GM12878 (cell line): ENCODE data around the gene HIVEP3. TPM values are rescaled to one million over a fixed set of nuclear protein-coding genes. Genes with fewer than 3 reads are reported as not detected.

Experiments
- ATAC-seq: fragments of 200-7000 bp; cut with Tn5 transposase; 3 replicates; pipeline ENCODE4 v1.9.1; 2020; ENCODE audit warnings: mild to moderate bottlenecking, moderate library complexity
- BruUV-seq: library from RNA; stranded (reverse); fragments of 400-500 nt; replicated peaks from 2 replicates; lab custom pipeline; 2021; lab: Mats Ljungman, UMichigan
- CTCF ChIA-PET: fragments of 300-600 bp; sonication (Branson Sonifier 250); formaldehyde crosslinking; extraction: SDS; loops from one replicate; lab custom pipeline; 2021; ENCODE audit warnings: inconsistent platforms; lab: Yijun Ruan, JAX
- POLR2A ChIA-PET: fragments of 350-600 bp; formaldehyde crosslinking; extraction: SDS; loops from one replicate; lab custom pipeline; 2021; ENCODE audit warnings: inconsistent platforms; lab: Charles Lee
- RAD21 ChIA-PET: fragments of 300-600 bp; sonication (Branson Sonifier 250); formaldehyde crosslinking; loops from one replicate; lab custom pipeline; 2023; ENCODE audit warnings: antibody characterized with exemption; ENCODE audit not compliant: unreplicated experiment; lab: Charles Lee
- SMC1A ChIA-PET: fragments of 300-600 bp; sonication (Branson Sonifier 250); formaldehyde crosslinking; loops from one replicate; lab custom pipeline; 2023; ENCODE audit not compliant: unreplicated experiment, uncharacterized antibody; lab: Charles Lee
- DNase-seq: peaks from one replicate; pipeline ENCODE4 v3.0.0-alpha.2; 2011; ENCODE audit warnings: low read depth, low spot score
- FAIRE-seq: peaks from 3 replicates; lab custom pipeline; 2011; peaks lifted over from hg19 to GRCh38; lab: Jason Lieb, UNC
- H2AFZ ChIP-seq: 2 replicates; pipeline ENCODE4 v1.6.0; 2011; ENCODE audit warnings: low read depth, low read length, control low read depth; ENCODE audit not compliant: control insufficient read depth
- H3K27ac ChIP-seq: 2 replicates; pipeline ENCODE4 v1.5.1; 2011; ENCODE audit warnings: control low read depth; ENCODE audit not compliant: control insufficient read depth, insufficient read depth
- H3K27me3 ChIP-seq, 2 experiments: replicated peaks in 1 of 2; 2 replicates each; pipeline versions ENCODE4 v1.6.0 to v1.6.1; 2011; ENCODE audit warnings: low read length in 1 of 2; ENCODE audit not compliant: control insufficient read depth in 2 of 2, insufficient read depth in 2 of 2
- H3K36me3 ChIP-seq, 2 experiments: 2 replicates each; pipeline ENCODE4 v1.5.1; 2011; ENCODE audit warnings: low read length in 1 of 2; ENCODE audit not compliant: control insufficient read depth in 2 of 2, insufficient read depth in 2 of 2
- H3K4me1 ChIP-seq: 2 replicates; pipeline ENCODE4 v1.6.1; 2011; ENCODE audit warnings: mild to moderate bottlenecking, low read length, moderate library complexity, mixed read lengths; ENCODE audit not compliant: control insufficient read depth, insufficient read depth
- H3K4me2 ChIP-seq: 2 replicates; pipeline ENCODE4 v1.6.0; 2011; ENCODE audit warnings: control low read depth; ENCODE audit not compliant: control insufficient read depth, insufficient read depth
- H3K4me3 ChIP-seq: fragments of 200-600 bp; sonication (generic); 2 replicates; pipeline ENCODE4 v1.5.1; 2016
- H3K79me2 ChIP-seq: 2 replicates; pipeline ENCODE4 v1.6.0; 2011; ENCODE audit warnings: low read length; ENCODE audit not compliant: control insufficient read depth, insufficient read depth
- H3K9ac ChIP-seq: 2 replicates; pipeline ENCODE4 v1.8.0; 2011; ENCODE audit warnings: low read length, control low read depth, mixed read lengths; ENCODE audit not compliant: control insufficient read depth, insufficient read depth
- H3K9me3 ChIP-seq: replicated peaks from 3 replicates; pipeline ENCODE4 v1.5.1; 2011; ENCODE audit warnings: mild to moderate bottlenecking, low read length; ENCODE audit not compliant: control insufficient read depth, insufficient read depth
- H4K20me1 ChIP-seq: 2 replicates; pipeline ENCODE4 v1.6.0; 2011; ENCODE audit not compliant: control insufficient read depth, insufficient read depth
- ATF7 ChIP-seq: fragments of 450-650 bp; IDR thresholded peaks from 2 replicates; pipeline ENCODE4 v1.6.1; 2016; ENCODE audit warnings: low read depth, mild to moderate bottlenecking
- BCL11A ChIP-seq: IDR thresholded peaks from 2 replicates; pipeline ENCODE4 v1.6.1; 2011; ENCODE audit warnings: low read depth, low read length
- CEBPB ChIP-seq, 2 experiments: fragments of 150-350 bp in 1 of 2; IDR thresholded peaks; 2 replicates each; pipeline ENCODE4 v1.6.1; 2012 to 2014; ENCODE audit warnings: low read depth in 2 of 2, low read length in 2 of 2, borderline replicate concordance in 1 of 2, inconsistent platforms in 1 of 2
- FOS ChIP-seq: IDR thresholded peaks from 3 replicates; pipeline ENCODE4 v1.6.1; 2011; ENCODE audit warnings: borderline replicate concordance; ENCODE audit not compliant: insufficient read length; ENCODE audit errors: extremely low read depth
- FOXM1 ChIP-seq: IDR thresholded peaks from 2 replicates; pipeline ENCODE4 v1.6.1; 2012; ENCODE audit warnings: low read depth, mild to moderate bottlenecking, inconsistent platforms, low read length, moderate library complexity
- HSF1 ChIP-seq: fragments of 150-350 bp; IDR thresholded peaks from 2 replicates; pipeline ENCODE4 v1.6.1; 2014; ENCODE audit warnings: mild to moderate bottlenecking, low read depth, low read length
- IKZF1 ChIP-seq: fragments of 450-650 bp; conservative IDR thresholded peaks from 2 replicates; pipeline ENCODE4 v1.6.1; 2017; ENCODE audit warnings: antibody characterized with exemption, mild to moderate bottlenecking
- IKZF2 ChIP-seq, 2 experiments: fragments of 450-650 bp; IDR thresholded peaks; 2 replicates each; pipeline ENCODE4 v1.6.1; 2017; ENCODE audit warnings: mild to moderate bottlenecking in 2 of 2, moderate library complexity in 2 of 2
- MLLT1 ChIP-seq: fragments of 450-650 bp; IDR thresholded peaks from 2 replicates; pipeline ENCODE4 v1.6.1; 2016; ENCODE audit warnings: mild to moderate bottlenecking
- NFYB ChIP-seq: IDR thresholded peaks from 2 replicates; pipeline ENCODE4 v1.6.1; 2011; ENCODE audit warnings: low read depth, mild to moderate bottlenecking, low read length, improper control_type of control experiment, moderate library complexity; ENCODE audit not compliant: insufficient read depth
- PAX5 ChIP-seq: IDR thresholded peaks from 2 replicates; pipeline ENCODE4 v1.6.1; 2011; ENCODE audit warnings: low read depth, low read length, borderline replicate concordance
- RUNX3 ChIP-seq: IDR thresholded peaks from 2 replicates; pipeline ENCODE4 v1.6.1; 2012; ENCODE audit warnings: low read length, inconsistent platforms
- SKIL ChIP-seq: fragments of 450-650 bp; IDR thresholded peaks from 2 replicates; pipeline ENCODE4 v1.6.1; 2017; ENCODE audit warnings: mild to moderate bottlenecking, low read depth, inconsistent platforms; ENCODE audit not compliant: poor library complexity, severe bottlenecking
- SREBF1 ChIP-seq: IDR thresholded peaks from 2 replicates; pipeline ENCODE4 v1.6.1; 2012; ENCODE audit warnings: mild to moderate bottlenecking, low read length
- STAT3 ChIP-seq: IDR thresholded peaks from 2 replicates; pipeline ENCODE4 v1.6.1; 2011; ENCODE audit warnings: low read depth, low read length, improper control_type of control experiment
- ZNF384 ChIP-seq: IDR thresholded peaks from 2 replicates; pipeline ENCODE4 v1.6.1; 2012; ENCODE audit warnings: low read depth, mild to moderate bottlenecking, low read length, improper control_type of control experiment, borderline replicate concordance
- WGBS: methylation state at CpG from one replicate; pipeline ENCODE4 v1.1.6; 2016; ENCODE audit warnings: low lambda C conversion rate; ENCODE audit not compliant: insufficient replicate concordance, insufficient coverage; ENCODE audit errors: missing lambda C conversion rate; 5-methylcytosine and 5-hydroxymethylcytosine counted together
- in situ Hi-C: fragments of 300-500 bp; cut with MboI; formaldehyde crosslinking; loops from 9 replicates; pipeline ENCODE4 v1.14.3; 2018; ENCODE audit warnings: mixed read lengths
- intact Hi-C: fragments of 100-400 bp; cut with micrococcal nuclease; formaldehyde crosslinking; loops from one replicate; pipeline ENCODE4 v1.14.2; 2022; ENCODE audit not compliant: unreplicated experiment
- polyA plus RNA-seq, 11 experiments: library from polyadenylated mRNA; depleted of rRNA in 4 of 11; unstranded in 6 of 11; stranded (reverse) in 5 of 11; fragments of >200 nt; fragmentation: Nextera tagmentation in 4 of 11; fragmentation: Illumina TruSeq in 1 of 11; extraction: Ambion mirVana in 4 of 11; extraction: Trizol in 1 of 11; gene quantifications; 1 replicate in 1 of 11; 2 replicates in 10 of 11; pipeline versions ENCODE4 v1.2.1 to v1.2.3, GENCODE V29; 2011 to 2016; ENCODE audit warnings: inconsistent platforms in 2 of 11, missing spikeins in 2 of 11, low read depth in 1 of 11
- total RNA-seq, 4 experiments: library from RNA; depleted of rRNA in 3 of 4; stranded (reverse); fragments of >200 nt in 3 of 4; fragmentation: Illumina TruSeq in 1 of 4; extraction: Trizol in 1 of 4; gene quantifications; 2 replicates each; pipeline versions ENCODE4 v1.2.1 to v1.2.3, GENCODE V29; 2013 to 2021

The HIVEP3 gene
- total and polyA plus RNA-seq, 10 of the 15 experiments (the other 5 are each of a cell fraction or from before 2014, with no cell fraction given) = 1.8 to 13.6 (median 3.8) TPM

GRCh38 chr1:41955461-41956159 lies 36.9 kb upstream of the HIVEP3 start:
- FAIRE-seq = peak; percentile 83
- Histone ChIP-seq H3K36me3 (no peaks in the 10 kb centered on the region), H3K4me2 (peak overlapping the region; percentile 68), H2AFZ (peak overlapping the region; percentile 12; the same call in 1 of the 2 replicates), H3K4me3 (no peak overlapping the region; the same call in 1 of the 2 replicates), H3K9ac (0 out of 2 replicates have a peak overlapping the region, but pooled peaks have one; percentile 9), H3K79me2 (peaks cover 6% of the 10 kb centered on the region), H3K4me1 (peaks cover 26% of the 10 kb centered on the region), H3K9me3 (peaks cover 13% of the 10 kb centered on the region), H3K27ac (peak overlapping the region; percentile 67), H4K20me1 (no peaks in the 10 kb centered on the region), H3K27me3 (no peaks in the 10 kb centered on the region)
- ChIA-PET POLR2A (interaction anchor here (0.5 to 1.6 kb wide), 3 partner anchors 8 to 1001 kb away, joined by 3 to 7 read pairs (median 5); no protein-coding TSS in a partner anchor), CTCF (interaction anchor here (0.7 to 2.0 kb wide), 6 partner anchors 12 to 113 kb away, joined by 3 to 4 read pairs (median 3); no protein-coding TSS in a partner anchor), RAD21 (interaction anchor here (0.7 to 1.7 kb wide), 10 partner anchors 8 to 229 kb away, joined by 3 to 9 read pairs (median 4); no protein-coding TSS in a partner anchor), SMC1A (interaction anchor here (0.6 to 2.1 kb wide), 13 partner anchors 8 to 230 kb away, joined by 3 to 9 read pairs (median 4); no protein-coding TSS in a partner anchor)
- in situ Hi-C loops = no loop called here
- 17% methylated on average over 9 of the region's 9 CpGs for WGBS
- ATAC-seq = peak; percentile 92
- no TSS peak for BruUV-seq
- intact Hi-C loops = loop anchor here (1.0 to 10.0 kb wide), 8 partner anchors 35 to 231 kb away; no protein-coding TSS in a partner anchor
- DNase-seq = peak; percentile 87
- TF ChIP-seq IKZF2 (IDR thresholded peaks at IDR 0.05) (peak; percentile 98 to 99), HSF1 (peak; percentile 83; the same call in 1 of the 2 replicates), FOS (no peak), STAT3 (0 out of 2 replicates have a peak, but pooled peaks have one; percentile 88), IKZF1 (peak; percentile 97), RUNX3 (peak; percentile 96), ATF7 (peak; percentile 99), MLLT1 (peak; percentile 63), NFYB (no peak), FOXM1 (peak; percentile 66; the same call in 1 of the 2 replicates), PAX5 (peak; percentile 65; the same call in 1 of the 2 replicates), ZNF384 (peak; percentile 41; the same call in 1 of the 2 replicates), BCL11A (peak; percentile 85), SREBF1 (no peak), CEBPB (IDR thresholded peaks at IDR 0.05; ENCODE audit: borderline replicate concordance in 1 of 2, low read depth in 2 of 2, low read length in 2 of 2) (no peak), SKIL (peak; percentile 66)
